BE2C (cell line): ENCODE data around the gene ATP6V0B.

Experiments used
- DNase-seq: peaks from one replicate; pipeline ENCODE4 v3.0.0-alpha.2; 2020
- H3K27me3 ChIP-seq: fragments of 250-450 bp; sonication (Bioruptor Pico); 2 replicates; pipeline ENCODE4 v1.5.1; 2020; ENCODE audit warnings: mild to moderate bottlenecking
- H3K36me3 ChIP-seq: fragments of 250-450 bp; sonication (Bioruptor Pico); 2 replicates; pipeline ENCODE4 v1.5.1; 2020; ENCODE audit warnings: mild to moderate bottlenecking
- H3K4me1 ChIP-seq: fragments of 250-450 bp; sonication (Bioruptor Pico); 2 replicates; pipeline ENCODE4 v1.5.1; 2020
- H3K4me3 ChIP-seq: 2 replicates; pipeline ENCODE4 v1.5.1; 2011; ENCODE audit warnings: low read depth, low read length
- H3K9me3 ChIP-seq: fragments of 250-450 bp; sonication (Bioruptor Pico); 2 replicates; pipeline ENCODE4 v1.5.1; 2020
- TF ChIP-seq, protein P1 (sequence below): IDR thresholded peaks from 2 replicates; pipeline ENCODE4 v1.5.1; 2012; ENCODE audit warnings: mild to moderate bottlenecking, low read depth, low read length

ATP6V0B gene

DNA sequence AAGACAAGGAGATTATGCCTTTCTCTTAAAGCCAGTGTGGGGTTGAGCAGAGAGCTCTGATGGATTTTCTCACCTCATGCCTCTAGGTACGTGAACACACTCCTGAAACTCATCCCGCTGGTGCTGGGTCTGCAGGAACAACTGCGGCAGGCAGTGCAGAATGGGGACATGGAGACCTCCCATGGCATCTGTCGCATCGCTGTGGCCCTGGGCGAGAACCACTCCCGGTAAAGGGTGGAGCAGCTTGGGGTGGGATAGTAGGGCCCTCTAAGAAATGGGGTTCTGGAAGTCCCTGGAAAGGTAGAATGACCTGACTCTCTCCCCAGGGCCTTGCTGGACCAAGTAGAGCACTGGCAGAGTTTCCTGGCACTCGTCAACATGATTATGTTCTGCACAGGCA, 18.5 kb upstream of the ATP6V0B start:
- H3K4me1 ChIP-seq = no peaks in the 10 kb centered on the region
- H3K36me3 ChIP-seq = 0 out of 2 replicates have a peak, but pooled peaks cover 3% of the 10 kb centered on the region
- TF ChIP-seq, protein P1, sequence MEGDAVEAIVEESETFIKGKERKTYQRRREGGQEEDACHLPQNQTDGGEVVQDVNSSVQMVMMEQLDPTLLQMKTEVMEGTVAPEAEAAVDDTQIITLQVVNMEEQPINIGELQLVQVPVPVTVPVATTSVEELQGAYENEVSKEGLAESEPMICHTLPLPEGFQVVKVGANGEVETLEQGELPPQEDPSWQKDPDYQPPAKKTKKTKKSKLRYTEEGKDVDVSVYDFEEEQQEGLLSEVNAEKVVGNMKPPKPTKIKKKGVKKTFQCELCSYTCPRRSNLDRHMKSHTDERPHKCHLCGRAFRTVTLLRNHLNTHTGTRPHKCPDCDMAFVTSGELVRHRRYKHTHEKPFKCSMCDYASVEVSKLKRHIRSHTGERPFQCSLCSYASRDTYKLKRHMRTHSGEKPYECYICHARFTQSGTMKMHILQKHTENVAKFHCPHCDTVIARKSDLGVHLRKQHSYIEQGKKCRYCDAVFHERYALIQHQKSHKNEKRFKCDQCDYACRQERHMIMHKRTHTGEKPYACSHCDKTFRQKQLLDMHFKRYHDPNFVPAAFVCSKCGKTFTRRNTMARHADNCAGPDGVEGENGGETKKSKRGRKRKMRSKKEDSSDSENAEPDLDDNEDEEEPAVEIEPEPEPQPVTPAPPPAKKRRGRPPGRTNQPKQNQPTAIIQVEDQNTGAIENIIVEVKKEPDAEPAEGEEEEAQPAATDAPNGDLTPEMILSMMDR = no peak

GRCh38 chr1:43957407-43958040, 17.2 kb upstream of the ATP6V0B start:
- no peak overlapping the region for H3K4me3 ChIP-seq
- TF ChIP-seq, protein P1 = no peak
- H3K36me3 ChIP-seq = 0 out of 2 replicates have a peak, but pooled peaks cover 3% of the 10 kb centered on the region
- no peaks in the 10 kb centered on the region for H3K9me3 ChIP-seq
- DNase-seq = no peak
- H3K4me1 ChIP-seq = no peaks in the 10 kb centered on the region
- H3K27me3 ChIP-seq = no peaks in the 10 kb centered on the region

More for the DNA sequence above, 18.5 kb upstream of the ATP6V0B start:
- Histone ChIP-seq H3K4me3 (no peak overlapping the region), H3K27me3 (no peaks in the 10 kb centered on the region), H3K9me3 (no peaks in the 10 kb centered on the region)
- no peak for DNase-seq

DNA sequence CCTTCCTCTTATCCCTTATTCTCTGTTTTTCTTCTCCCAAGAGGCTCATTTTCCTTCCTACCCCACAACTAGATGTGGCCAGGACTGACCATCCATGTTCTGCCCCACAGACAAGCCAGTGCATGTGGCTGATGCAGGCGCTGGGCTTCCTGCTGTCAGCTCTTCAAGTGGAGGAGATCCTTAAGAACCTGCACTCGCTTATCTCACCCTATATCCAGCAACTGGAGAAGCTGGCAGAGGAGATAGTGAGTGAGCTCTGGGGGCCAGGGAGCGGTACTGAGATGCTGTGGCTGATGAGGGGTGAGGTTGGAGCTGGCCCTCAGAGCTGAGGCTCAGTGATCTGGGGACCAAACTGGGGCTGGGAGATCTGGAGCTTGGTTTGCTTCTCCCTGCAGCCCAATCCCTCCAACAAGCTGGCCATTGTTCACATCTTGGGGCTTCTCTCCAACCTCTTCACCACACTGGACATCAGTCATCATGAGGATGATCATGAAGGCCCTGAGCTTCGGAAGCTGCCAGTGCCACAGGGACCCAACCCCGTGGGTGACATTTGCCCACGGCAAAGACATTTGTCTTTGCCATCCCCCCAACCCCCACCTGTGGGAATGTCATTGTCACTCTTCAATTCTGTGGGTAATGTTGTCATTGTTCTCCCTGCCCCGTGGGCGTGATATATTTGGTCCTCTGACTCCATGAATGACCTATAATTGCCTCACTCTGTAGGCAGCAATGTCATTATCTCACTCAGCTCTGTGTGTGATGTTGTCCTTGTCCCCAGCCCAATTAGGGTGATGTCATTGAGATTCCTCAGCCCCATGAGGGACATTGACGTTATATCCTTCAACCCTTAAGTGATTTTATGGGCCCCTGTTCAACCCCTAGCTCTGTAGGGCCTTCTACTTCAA, 16.2 kb upstream of the ATP6V0B start:
- Histone ChIP-seq H3K27me3 (no peaks in the 10 kb centered on the region), H3K4me3 (no peak overlapping the region), H3K4me1 (no peaks in the 10 kb centered on the region), H3K9me3 (no peaks in the 10 kb centered on the region), H3K36me3 (0 out of 2 replicates have a peak, but pooled peaks cover 3% of the 10 kb centered on the region)
- no peak for DNase-seq
- TF ChIP-seq, protein P1 = no peak

DNA sequence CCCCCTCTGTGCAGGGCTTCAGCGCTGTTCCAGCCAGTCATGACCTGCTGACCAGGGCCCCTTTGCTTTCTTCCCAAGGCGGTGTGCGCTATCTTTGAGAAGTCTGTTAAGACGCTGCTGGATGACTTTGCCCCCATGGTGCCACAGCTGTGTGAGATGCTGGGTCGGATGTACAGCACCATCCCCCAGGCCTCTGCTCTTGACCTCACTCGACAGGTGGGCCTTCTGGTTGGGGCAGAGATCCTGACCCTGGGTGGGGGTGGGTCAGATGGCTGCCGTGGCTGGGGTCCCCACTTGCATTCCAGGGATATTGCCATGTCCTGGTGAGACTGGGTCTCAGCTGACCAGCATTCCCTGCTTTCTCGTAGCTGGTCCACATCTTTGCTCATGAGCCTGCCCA, 14.0 kb upstream of the ATP6V0B start:
- Histone ChIP-seq H3K4me3 (no peak overlapping the region), H3K9me3 (no peaks in the 10 kb centered on the region), H3K4me1 (no peaks in the 10 kb centered on the region), H3K27me3 (no peaks in the 10 kb centered on the region), H3K36me3 (0 out of 2 replicates have a peak, but pooled peaks cover 3% of the 10 kb centered on the region)
- TF ChIP-seq, protein P1 = no peak
- no peak for DNase-seq

GRCh38 chr1:43961692-43962091, 13.1 kb upstream of the ATP6V0B start:
- no peak for DNase-seq

More at GRCh38 chr1:43961692-43962091, 13.1 kb upstream of the ATP6V0B start:
- TF ChIP-seq, protein P1 = no peak
- no peaks in the 10 kb centered on the region for H3K4me1 ChIP-seq
- 0 out of 2 replicates have a peak, but pooled peaks cover 3% of the 10 kb centered on the region for H3K36me3 ChIP-seq
- H3K4me3 ChIP-seq = no peak overlapping the region
- H3K27me3 ChIP-seq = no peaks in the 10 kb centered on the region
- H3K9me3 ChIP-seq = no peaks in the 10 kb centered on the region
